Fibroblast of mammary gland (primary cell): ENCODE measurements around the gene IL15.
A peak's percentile ranks its signal among the peaks of the same experiment; 100 is the strongest.

ENCODE experiments used
- DNase-seq: peaks from one replicate; pipeline ENCODE4 v3.0.0-alpha.2; 2010; ENCODE audit warnings: low read depth
- H3K4me3 ChIP-seq: 2 replicates; pipeline ENCODE4 v1.5.1; 2011; ENCODE audit warnings: low read depth, mild to moderate bottlenecking, low read length, moderate library complexity; ENCODE audit not compliant: control insufficient read depth
- CTCF ChIP-seq: conservative IDR thresholded peaks from 2 replicates; pipeline ENCODE4 v1.5.1; 2011; ENCODE audit warnings: low read depth, low read length, inconsistent platforms; ENCODE audit not compliant: control insufficient read depth, insufficient read depth

IL15 gene

GRCh38 chr4:141706445-141706844, 70.1 kb downstream of the IL15 start:
- H3K4me3 ChIP-seq: no peak overlapping the region
- no peak for DNase-seq
- TF ChIP-seq CTCF: no peak

GRCh38 chr4:141711211-141711610, 74.8 kb downstream of the IL15 start:
- DNase-seq: peak; percentile 54
- peak; percentile 90 for TF ChIP-seq CTCF
- no peak overlapping the region for H3K4me3 ChIP-seq

- no peak for TF ChIP-seq CTCF
- no peak overlapping the region for H3K4me3 ChIP-seq
- peak; percentile 6 for DNase-seq
Observed at GRCh38 chr4:141713185-141713584, 76.8 kb downstream of the IL15 start.

- TF ChIP-seq CTCF: no peak
- DNase-seq: peak; percentile 53
- H3K4me3 ChIP-seq: no peak overlapping the region
Observed at GRCh38 chr4:141713771-141714445, 77.5 kb downstream of the IL15 start.

- no peak overlapping the region for H3K4me3 ChIP-seq
- no peak for TF ChIP-seq CTCF
- DNase-seq: no peak
Observed at GRCh38 chr4:141719585-141719984, 83.2 kb downstream of the IL15 start.

- H3K4me3 ChIP-seq: no peak overlapping the region
- no peak for DNase-seq
- TF ChIP-seq CTCF: no peak
Observed at GRCh38 chr4:141721174-141721573, 84.8 kb downstream of the IL15 start.

- no peak for DNase-seq
- H3K4me3 ChIP-seq: no peak overlapping the region
- no peak for TF ChIP-seq CTCF
Observed at GRCh38 chr4:141724646-141725045, 88.3 kb downstream of the IL15 start.
